Astrocyte (in vitro differentiated cells and primary cell): ENCODE measurements around the gene TBC1D2B. TPM values are rescaled to one million over a fixed set of nuclear protein-coding genes. Genes with fewer than 3 reads are reported as not detected.

Experiments
- DNase-seq: peaks from one replicate; pipeline ENCODE4 v3.0.0-alpha.2; 2010; ENCODE audit warnings: low read depth
- FAIRE-seq: peaks from 2 replicates; lab custom pipeline; 2011; peaks lifted over from hg19 to GRCh38; lab: Jason Lieb, UNC
- H2AFZ ChIP-seq: 2 replicates; pipeline ENCODE4 v1.6.0; 2012; ENCODE audit warnings: low read depth, low read length, inconsistent platforms
- H3K27ac ChIP-seq: 2 replicates; pipeline ENCODE4 v1.5.1; 2011; ENCODE audit warnings: low read depth, low read length, inconsistent platforms
- H3K27me3 ChIP-seq: 2 replicates; pipeline ENCODE4 v1.6.0; 2011; ENCODE audit warnings: low read length, inconsistent platforms; ENCODE audit not compliant: insufficient read depth
- H3K36me3 ChIP-seq: 2 replicates; pipeline ENCODE4 v1.5.1; 2011; ENCODE audit warnings: low read length, inconsistent platforms; ENCODE audit not compliant: insufficient read depth
- H3K4me1 ChIP-seq: 2 replicates; pipeline ENCODE4 v1.5.1; 2011; ENCODE audit warnings: low read length, inconsistent platforms; ENCODE audit not compliant: insufficient read depth
- H3K4me2 ChIP-seq: 2 replicates; pipeline ENCODE4 v1.6.0; 2012; ENCODE audit warnings: low read length, inconsistent platforms
- H3K4me3 ChIP-seq: 2 replicates; pipeline ENCODE4 v1.5.1; 2011; ENCODE audit warnings: low read depth, mild to moderate bottlenecking, low read length, inconsistent platforms; ENCODE audit not compliant: insufficient read depth
- H3K79me2 ChIP-seq: 2 replicates; pipeline ENCODE4 v1.6.0; 2012; ENCODE audit warnings: mild to moderate bottlenecking, low read length, inconsistent platforms; ENCODE audit not compliant: insufficient read depth
- H3K9ac ChIP-seq: 2 replicates; pipeline ENCODE4 v1.6.0; 2012; ENCODE audit warnings: mild to moderate bottlenecking, low read length, inconsistent platforms
- H3K9me3 ChIP-seq: 2 replicates; pipeline ENCODE4 v1.5.1; 2012; ENCODE audit warnings: low read depth, mild to moderate bottlenecking, low read length, inconsistent platforms; ENCODE audit not compliant: insufficient read depth
- H4K20me1 ChIP-seq: 2 replicates; pipeline ENCODE4 v1.6.0; 2012; ENCODE audit warnings: low read length, inconsistent platforms; ENCODE audit not compliant: insufficient read depth
- H3K27ac Mint-ChIP-seq: one replicate; pipeline ENCODE4 v1.8.0; 2021; ENCODE audit warnings: mild to moderate bottlenecking, mixed read lengths; ENCODE audit not compliant: unreplicated experiment
- H3K27me3 Mint-ChIP-seq: one replicate; pipeline ENCODE4 v1.8.0; 2021; ENCODE audit warnings: low read depth, mixed read lengths; ENCODE audit not compliant: unreplicated experiment
- H3K36me3 Mint-ChIP-seq: one replicate; pipeline ENCODE4 v1.8.0; 2021; ENCODE audit warnings: low read depth, mixed read lengths; ENCODE audit not compliant: unreplicated experiment
- H3K4me1 Mint-ChIP-seq: one replicate; pipeline ENCODE4 v1.8.0; 2021; ENCODE audit warnings: low read depth, mixed read lengths; ENCODE audit not compliant: unreplicated experiment
- H3K4me3 Mint-ChIP-seq: one replicate; pipeline ENCODE4 v1.8.0; 2021; ENCODE audit warnings: mild to moderate bottlenecking, moderate library complexity, mixed read lengths; ENCODE audit not compliant: unreplicated experiment
- H3K9me3 Mint-ChIP-seq: one replicate; pipeline ENCODE4 v1.8.0; 2021; ENCODE audit warnings: mild to moderate bottlenecking, mixed read lengths; ENCODE audit not compliant: unreplicated experiment
- CTCF ChIP-seq: IDR thresholded peaks from 2 replicates; pipeline ENCODE4 v1.5.1; 2011; ENCODE audit warnings: low read depth, mild to moderate bottlenecking, inconsistent platforms, low read length, moderate library complexity; ENCODE audit not compliant: insufficient read depth
- EZH2 ChIP-seq: IDR thresholded peaks from 2 replicates; pipeline ENCODE4 v1.6.1; 2012; ENCODE audit warnings: mild to moderate bottlenecking, low read length, inconsistent platforms; ENCODE audit not compliant: insufficient read depth
- total RNA-seq: library from RNA; stranded (reverse); gene quantifications from 2 replicates; pipeline ENCODE4 v1.2.1, GENCODE V29; 2021

The TBC1D2B gene
- total RNA-seq, 1 donor from 2014 or later, result 21.3 TPM

GRCh38 chr15:78044407-78045155, 32.9 kb downstream of the TBC1D2B start:
- Mint-ChIP-seq H3K27ac (no peak overlapping the region), H3K27me3 (peaks cover 1% of the 10 kb centered on the region), H3K4me1 (peaks cover 23% of the 10 kb centered on the region), H3K36me3 (peaks cover 10% of the 10 kb centered on the region), H3K9me3 (peaks cover 3% of the 10 kb centered on the region), H3K4me3 (no peak overlapping the region)
- Histone ChIP-seq H3K9ac (no peak overlapping the region), H4K20me1 (peaks cover 45% of the 10 kb centered on the region), H3K79me2 (peaks cover 5% of the 10 kb centered on the region), H3K36me3 (peaks cover 7% of the 10 kb centered on the region), H3K9me3 (no peaks in the 10 kb centered on the region), H3K4me2 (no peak overlapping the region), H3K4me3 (no peak overlapping the region), H3K27me3 (no peaks in the 10 kb centered on the region), H3K27ac (no peak overlapping the region), H2AFZ (no peak overlapping the region), H3K4me1 (peaks cover 12% of the 10 kb centered on the region)
- TF ChIP-seq CTCF (no peak), EZH2 (no peak)
- DNase-seq, result no peak
- FAIRE-seq, result no peak

DNA sequence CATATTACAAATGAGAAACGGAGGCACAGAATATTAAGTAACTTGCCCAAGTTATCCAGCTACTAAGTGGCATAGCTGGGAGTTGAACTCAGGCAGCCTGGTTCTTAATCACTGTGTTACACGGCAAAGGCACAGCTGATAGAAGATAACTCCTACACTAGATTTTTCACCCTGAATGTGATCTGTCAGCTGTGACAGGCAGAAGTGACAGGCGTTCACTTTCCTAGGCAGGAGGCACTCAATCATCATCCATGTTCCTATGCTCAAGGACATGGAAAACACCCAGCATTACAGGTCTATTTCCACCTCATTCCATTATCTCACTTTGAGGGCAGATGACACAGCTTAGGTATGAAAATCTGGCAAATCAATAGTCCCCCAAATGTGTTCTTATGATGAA, 35.6 kb downstream of the TBC1D2B start:
- no peak overlapping the region for H3K27ac ChIP-seq
- TF ChIP-seq EZH2 (no peak), CTCF (no peak)
- no peak overlapping the region for H2AFZ ChIP-seq
- peaks cover 48% of the 10 kb centered on the region for H4K20me1 ChIP-seq
- no peaks in the 10 kb centered on the region for H3K9me3 ChIP-seq
- H3K4me2 ChIP-seq, result no peak overlapping the region
- DNase-seq, result no peak
- Mint-ChIP-seq H3K36me3 (peaks cover 19% of the 10 kb centered on the region), H3K9me3 (peaks cover 3% of the 10 kb centered on the region), H3K4me1 (peaks cover 4% of the 10 kb centered on the region), H3K27me3 (peaks cover 3% of the 10 kb centered on the region), H3K27ac (no peak overlapping the region), H3K4me3 (no peak overlapping the region)
- H3K36me3 ChIP-seq, result peaks cover 4% of the 10 kb centered on the region
- FAIRE-seq, result no peak
- H3K27me3 ChIP-seq, result no peaks in the 10 kb centered on the region
- H3K79me2 ChIP-seq, result peaks cover 10% of the 10 kb centered on the region
- no peak overlapping the region for H3K9ac ChIP-seq
- H3K4me3 ChIP-seq, result no peak overlapping the region
- no peaks in the 10 kb centered on the region for H3K4me1 ChIP-seq

DNA sequence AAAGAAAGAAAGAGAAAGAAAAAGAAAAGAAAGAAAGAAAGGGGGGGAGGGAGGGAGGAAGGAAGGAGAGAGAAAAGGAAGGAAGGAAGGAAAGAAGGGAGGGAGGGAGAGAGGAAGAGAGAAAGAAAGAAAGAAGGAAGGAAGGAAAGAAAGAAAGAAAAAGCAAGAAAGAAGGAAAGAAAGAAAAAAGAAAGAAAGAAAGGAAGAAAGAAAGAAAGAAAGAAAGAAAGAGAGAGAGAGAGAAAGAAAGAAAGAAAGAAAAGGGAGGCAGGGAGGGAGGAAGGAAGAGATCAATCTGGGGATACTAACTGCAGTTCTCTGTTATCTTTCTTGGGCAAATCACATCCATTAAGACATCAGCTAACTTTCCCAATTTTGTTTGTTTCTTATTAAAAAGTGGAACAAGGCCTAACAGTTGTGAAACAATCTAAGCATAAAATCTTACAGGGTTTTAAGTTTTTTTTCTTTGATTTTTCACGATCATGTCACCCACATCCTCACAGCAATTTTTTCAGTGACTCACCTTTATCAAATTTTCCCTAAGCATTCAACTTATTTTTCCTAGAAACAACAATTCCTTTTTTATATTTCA, 36.8 kb downstream of the TBC1D2B start:
- TF ChIP-seq CTCF (no peak), EZH2 (no peak)
- H3K27ac Mint-ChIP-seq, result no peak overlapping the region
- FAIRE-seq, result no peak
- Histone ChIP-seq H3K4me3 (no peak overlapping the region), H3K27ac (no peak overlapping the region), H4K20me1 (peaks cover 53% of the 10 kb centered on the region), H3K9ac (no peak overlapping the region), H3K4me1 (peaks cover 4% of the 10 kb centered on the region), H2AFZ (no peak overlapping the region), H3K79me2 (peaks cover 17% of the 10 kb centered on the region), H3K36me3 (peaks cover 4% of the 10 kb centered on the region), H3K9me3 (no peaks in the 10 kb centered on the region), H3K27me3 (no peaks in the 10 kb centered on the region), H3K4me2 (no peak overlapping the region)
- peaks cover 19% of the 10 kb centered on the region for H3K36me3 Mint-ChIP-seq
- H3K9me3 Mint-ChIP-seq, result peaks cover 3% of the 10 kb centered on the region
- H3K27me3 Mint-ChIP-seq, result peaks cover 4% of the 10 kb centered on the region
- DNase-seq, result no peak
- H3K4me1 Mint-ChIP-seq, result peaks cover under 1% of the 10 kb centered on the region
- H3K4me3 Mint-ChIP-seq, result no peak overlapping the region
